ENCODE data around the gene TMEM14B. TPM values are rescaled to one million over a fixed set of nuclear protein-coding genes. Genes with fewer than 3 reads are reported as not detected.

Gene TMEM14B
- total and polyA plus RNA-seq, 9 of the 15 experiments (the other 6 are each of a cell fraction or from before 2014, with no cell fraction given), result 174 to 862 (median 263) TPM

- TF ChIP-seq HMGN3 (IDR thresholded peaks at IDR 0.05; ENCODE audit: borderline replicate concordance, extremely low read depth, insufficient read length, low read depth, low read length), result no peak
- TF ChIP-seq MCM2 (IDR thresholded peaks at IDR 0.05; ENCODE audit: low read depth), result no peak
- no peak for TF ChIP-seq ZBTB8A (IDR thresholded peaks at IDR 0.05; ENCODE audit: partially characterized antibody)
- no peak for TF ChIP-seq ZNF212 (CRISPR knock-in tag; IDR thresholded peaks at IDR 0.05)
- TF ChIP-seq, protein P1, sequence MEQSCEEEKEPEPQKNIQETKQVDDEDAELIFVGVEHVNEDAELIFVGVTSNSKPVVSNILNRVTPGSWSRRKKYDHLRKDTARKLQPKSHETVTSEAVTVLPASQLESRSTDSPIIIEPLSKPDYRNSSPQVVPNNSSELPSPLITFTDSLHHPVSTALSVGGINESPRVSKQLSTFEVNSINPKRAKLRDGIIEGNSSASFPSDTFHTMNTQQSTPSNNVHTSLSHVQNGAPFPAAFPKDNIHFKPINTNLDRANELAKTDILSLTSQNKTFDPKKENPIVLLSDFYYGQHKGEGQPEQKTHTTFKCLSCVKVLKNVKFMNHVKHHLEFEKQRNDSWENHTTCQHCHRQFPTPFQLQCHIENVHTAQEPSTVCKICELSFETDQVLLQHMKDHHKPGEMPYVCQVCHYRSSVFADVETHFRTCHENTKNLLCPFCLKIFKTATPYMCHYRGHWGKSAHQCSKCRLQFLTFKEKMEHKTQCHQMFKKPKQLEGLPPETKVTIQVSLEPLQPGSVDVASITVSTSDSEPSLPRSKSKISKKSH (CRISPR knock-in tag; IDR thresholded peaks at IDR 0.05), result no peak
- TF ChIP-seq MECOM (CRISPR knock-in tag; IDR thresholded peaks at IDR 0.05), result no peak
- TF ChIP-seq HSF4 (CRISPR knock-in tag; IDR thresholded peaks at IDR 0.05; ENCODE audit: borderline replicate concordance), result no peak
- TF ChIP-seq MXD1 (CRISPR knock-in tag; IDR thresholded peaks at IDR 0.05; ENCODE audit: borderline replicate concordance, poor library complexity, severe bottlenecking), result no peak
- TF ChIP-seq ZBTB34 (CRISPR knock-in tag; IDR thresholded peaks at IDR 0.05), result no peak
- TF ChIP-seq SREBF1 (IDR thresholded peaks at IDR 0.05; ENCODE audit: borderline replicate concordance, low read depth, low read length), result no peak
- no peak for TF ChIP-seq FOXK2 (conservative IDR thresholded peaks at IDR 0.05 in 1 of 2, IDR thresholded peaks at IDR 0.05 in 1 of 2; ENCODE audit: low read depth in 2 of 2)
- TF ChIP-seq ZNF398 (CRISPR knock-in tag; IDR thresholded peaks at IDR 0.05), result no peak
- no peak for TF ChIP-seq ZNF551 (CRISPR knock-in tag; IDR thresholded peaks at IDR 0.05)
- TF ChIP-seq BCOR (IDR thresholded peaks at IDR 0.05), result peak; percentile 49; the same call in 1 of the 2 replicates
- no peak for TF ChIP-seq ERF (CRISPR knock-in tag; IDR thresholded peaks at IDR 0.05)
- peak in 1 of 2 experiments; percentile 51; a peak in 1 of 3 replicates for TF ChIP-seq CBX3 (IDR thresholded peaks at IDR 0.05; ENCODE audit: borderline replicate concordance in 1 of 2, low read length in 2 of 2)
- no peak for TF ChIP-seq BDP1 (IDR thresholded peaks at IDR 0.05; ENCODE audit: insufficient read depth, insufficient read length)
Observed at GRCh38 chr6:10749734-10750133, 2.1 kb downstream of the TMEM14B start (continued).
